HG03060 (cell line): ENCODE data around the gene MDM4.

Source experiments
- ATAC-seq: cut with Tn5 transposase; IDR thresholded peaks from one replicate; pipeline ENCODE4 v1.9.1; 2021; ENCODE audit warnings: low read depth, moderate number of reproducible peaks; ENCODE audit not compliant: unreplicated experiment

MDM4 gene

GRCh38 chr1:204600968-204601367 is 84.8 kb downstream of the MDM4 start:
- ATAC-seq: no peak

- no peak for ATAC-seq
These were observed 85.9 kb downstream of the MDM4 start for GRCh38 chr1:204602111-204602579.

DNA sequence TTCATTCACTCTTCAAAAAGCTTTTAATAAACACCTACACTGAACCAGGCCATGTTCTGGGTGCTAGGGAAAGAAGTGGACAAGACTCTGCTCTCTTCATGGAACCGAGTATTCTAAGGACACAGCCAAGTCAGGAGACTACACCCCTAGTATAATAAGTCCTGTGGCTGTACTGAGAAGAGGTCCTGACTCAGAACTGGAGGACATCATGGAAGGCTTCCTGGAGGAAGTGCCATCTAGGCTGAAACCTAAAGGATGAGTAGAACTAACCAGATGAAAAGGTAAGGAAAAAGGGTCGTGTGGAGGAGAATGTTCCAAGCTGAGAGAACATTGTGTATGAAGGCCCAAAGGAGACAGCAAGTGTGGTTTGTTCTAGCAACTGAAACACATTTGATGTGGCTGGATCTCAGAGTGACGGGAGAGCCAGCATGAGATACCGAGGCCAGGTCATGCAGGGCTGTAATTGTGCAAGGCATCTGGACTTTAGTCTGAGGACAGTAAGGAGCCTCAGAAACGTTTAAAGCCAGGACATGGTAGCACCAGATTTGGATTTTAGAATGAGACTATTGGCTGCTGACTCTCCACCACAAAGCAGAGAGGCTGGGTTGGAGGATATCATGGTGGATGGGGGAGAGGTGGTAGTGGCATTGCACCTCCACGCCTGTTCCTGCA is 86.8 kb downstream of the MDM4 start:
- ATAC-seq: no peak

- ATAC-seq: no peak
These were observed 89.6 kb downstream of the MDM4 start for GRCh38 chr1:204605791-204606190.
